Activated CD8-positive, alpha-beta T cell treated with anti-CD3 and anti-CD28 coated beads for 36 hours (primary cell): ENCODE measurements around the gene CFAP20DC. TPM values are rescaled to one million over a fixed set of nuclear protein-coding genes. Genes with fewer than 3 reads are reported as not detected.

Experiments
- ATAC-seq: fragments of 200-7000 bp; cut with Tn5 transposase; one replicate; pipeline ENCODE4 v1.10.0; 2021; ENCODE audit warnings: mild to moderate bottlenecking, moderate library complexity
- CTCF ChIA-PET: fragments of 350-600 bp; sonication (Branson Sonifier 250); formaldehyde crosslinking; loops from one replicate; lab custom pipeline; 2021; ENCODE audit warnings: antibody characterized with exemption; lab: Charles Lee
- POLR2A ChIA-PET: fragments of 350-600 bp; sonication (Branson Sonifier 250); formaldehyde crosslinking; loops from one replicate; lab custom pipeline; 2021; ENCODE audit warnings: antibody characterized with exemption; lab: Charles Lee
- DNase-seq: peaks from one replicate; pipeline ENCODE4 v3.0.0-alpha.2; 2020
- H3K27ac Mint-ChIP-seq: one replicate; pipeline ENCODE4 v1.8.0; 2021; ENCODE audit warnings: mild to moderate bottlenecking, mixed read lengths
- H3K27me3 Mint-ChIP-seq: one replicate; pipeline ENCODE4 v1.8.0; 2021; ENCODE audit warnings: mixed read lengths
- H3K36me3 Mint-ChIP-seq: one replicate; pipeline ENCODE4 v1.8.0; 2021; ENCODE audit warnings: low read depth, mixed read lengths
- H3K4me1 Mint-ChIP-seq: one replicate; pipeline ENCODE4 v1.8.0; 2021; ENCODE audit warnings: low read depth, mixed read lengths
- H3K4me3 Mint-ChIP-seq: one replicate; pipeline ENCODE4 v1.8.0; 2021; ENCODE audit warnings: mild to moderate bottlenecking, moderate library complexity, mixed read lengths
- H3K9me3 Mint-ChIP-seq: one replicate; pipeline ENCODE4 v1.8.0; 2021; ENCODE audit warnings: mixed read lengths
- intact Hi-C: fragments of 100-400 bp; cut with micrococcal nuclease; formaldehyde crosslinking; loops from one replicate; pipeline ENCODE4 v1.10.0; 2022
- total RNA-seq, 2 experiments: library from RNA; stranded (reverse); gene quantifications; one replicate each; pipeline ENCODE4 v1.2.3, GENCODE V29; 2021
- TF ChIP-seq, protein P1 (sequence below): fragments of 200-600 bp; IDR thresholded peaks from one replicate; pipeline ENCODE4 v1.8.0; 2022; ENCODE audit warnings: antibody characterized with exemption, mild to moderate bottlenecking

Gene CFAP20DC
- total RNA-seq, 2 experiments from 2014 or later: 1.4 to 1.5 TPM

GRCh38 chr3:58999134-58999773, 50.6 kb downstream of the CFAP20DC start:
- Mint-ChIP-seq H3K9me3 (peaks cover 1% of the 10 kb centered on the region), H3K27ac (no peak overlapping the region), H3K36me3 (no peaks in the 10 kb centered on the region), H3K4me1 (no peaks in the 10 kb centered on the region), H3K27me3 (peaks cover 7% of the 10 kb centered on the region), H3K4me3 (no peak overlapping the region)
- TF ChIP-seq, protein P1, sequence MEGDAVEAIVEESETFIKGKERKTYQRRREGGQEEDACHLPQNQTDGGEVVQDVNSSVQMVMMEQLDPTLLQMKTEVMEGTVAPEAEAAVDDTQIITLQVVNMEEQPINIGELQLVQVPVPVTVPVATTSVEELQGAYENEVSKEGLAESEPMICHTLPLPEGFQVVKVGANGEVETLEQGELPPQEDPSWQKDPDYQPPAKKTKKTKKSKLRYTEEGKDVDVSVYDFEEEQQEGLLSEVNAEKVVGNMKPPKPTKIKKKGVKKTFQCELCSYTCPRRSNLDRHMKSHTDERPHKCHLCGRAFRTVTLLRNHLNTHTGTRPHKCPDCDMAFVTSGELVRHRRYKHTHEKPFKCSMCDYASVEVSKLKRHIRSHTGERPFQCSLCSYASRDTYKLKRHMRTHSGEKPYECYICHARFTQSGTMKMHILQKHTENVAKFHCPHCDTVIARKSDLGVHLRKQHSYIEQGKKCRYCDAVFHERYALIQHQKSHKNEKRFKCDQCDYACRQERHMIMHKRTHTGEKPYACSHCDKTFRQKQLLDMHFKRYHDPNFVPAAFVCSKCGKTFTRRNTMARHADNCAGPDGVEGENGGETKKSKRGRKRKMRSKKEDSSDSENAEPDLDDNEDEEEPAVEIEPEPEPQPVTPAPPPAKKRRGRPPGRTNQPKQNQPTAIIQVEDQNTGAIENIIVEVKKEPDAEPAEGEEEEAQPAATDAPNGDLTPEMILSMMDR: no peak
- POLR2A ChIA-PET: interaction anchor here (0.9 kb wide), 1 partner anchor 24 kb away, joined by 3 read pairs; no protein-coding TSS in a partner anchor
- CTCF ChIA-PET: no interaction called here
- no peak for DNase-seq
- ATAC-seq: no peak
- intact Hi-C loops: no loop called here

GRCh38 chr3:58998476-58999117, 51.2 kb downstream of the CFAP20DC start:
- H3K4me3 Mint-ChIP-seq: no peak overlapping the region
- CTCF ChIA-PET: interaction anchor here (0.7 kb wide), 1 partner anchor 74 kb away, joined by 3 read pairs; no protein-coding TSS in a partner anchor
- peaks cover 1% of the 10 kb centered on the region for H3K9me3 Mint-ChIP-seq
- POLR2A ChIA-PET: interaction anchor here (0.9 kb wide), 1 partner anchor 23 kb away, joined by 3 read pairs; no protein-coding TSS in a partner anchor
- TF ChIP-seq, protein P1: no peak
- H3K36me3 Mint-ChIP-seq: no peaks in the 10 kb centered on the region
- intact Hi-C loops: no loop called here
- H3K27ac Mint-ChIP-seq: no peak overlapping the region
- H3K4me1 Mint-ChIP-seq: no peaks in the 10 kb centered on the region
- ATAC-seq (peak; percentile 80), DNase-seq (peak; percentile 10)
- H3K27me3 Mint-ChIP-seq: peaks cover 7% of the 10 kb centered on the region

- intact Hi-C loops: no loop called here
- no peak overlapping the region for H3K4me3 Mint-ChIP-seq
These were observed 53.1 kb downstream of the CFAP20DC start for GRCh38 chr3:58996730-58997129.

GRCh38 chr3:58994746-58995330, 55.0 kb downstream of the CFAP20DC start:
- no peaks in the 10 kb centered on the region for H3K4me1 Mint-ChIP-seq
- H3K27me3 Mint-ChIP-seq: peaks cover 1% of the 10 kb centered on the region
- H3K36me3 Mint-ChIP-seq: no peaks in the 10 kb centered on the region
- no peak overlapping the region for H3K4me3 Mint-ChIP-seq
- ChIA-PET CTCF (interaction anchor here (1.5 to 2.8 kb wide), 2 partner anchors 58 kb away, joined by 5 to 8 read pairs; no protein-coding TSS in a partner anchor), POLR2A (no interaction called here)
- H3K27ac Mint-ChIP-seq: no peak overlapping the region
- intact Hi-C loops: loop anchor here (2.0 kb wide), 1 partner anchor 58 kb away; no protein-coding TSS in a partner anchor
- H3K9me3 Mint-ChIP-seq: no peaks in the 10 kb centered on the region
- ATAC-seq (peak; percentile 55), DNase-seq (peak; percentile 50)
- TF ChIP-seq, protein P1: peak; percentile 71

More at GRCh38 chr3:58996730-58997129, 53.1 kb downstream of the CFAP20DC start:
- Mint-ChIP-seq H3K9me3 (no peaks in the 10 kb centered on the region), H3K4me1 (no peaks in the 10 kb centered on the region), H3K36me3 (no peaks in the 10 kb centered on the region), H3K27ac (no peak overlapping the region), H3K27me3 (peaks cover 5% of the 10 kb centered on the region)
- DNase-seq (no peak), ATAC-seq (no peak)
- TF ChIP-seq, protein P1: no peak
- CTCF ChIA-PET: interaction anchor here (1.5 kb wide), 1 partner anchor 60 kb away, joined by 3 read pairs; no protein-coding TSS in a partner anchor
- POLR2A ChIA-PET: no interaction called here
